Measurements from ENCODE around the gene MEGF10. TPM values are rescaled to one million over a fixed set of nuclear protein-coding genes. Genes with fewer than 3 reads are reported as not detected.

The MEGF10 gene
- total RNA-seq, 2 experiments from 2014 or later = not detected

DNA sequence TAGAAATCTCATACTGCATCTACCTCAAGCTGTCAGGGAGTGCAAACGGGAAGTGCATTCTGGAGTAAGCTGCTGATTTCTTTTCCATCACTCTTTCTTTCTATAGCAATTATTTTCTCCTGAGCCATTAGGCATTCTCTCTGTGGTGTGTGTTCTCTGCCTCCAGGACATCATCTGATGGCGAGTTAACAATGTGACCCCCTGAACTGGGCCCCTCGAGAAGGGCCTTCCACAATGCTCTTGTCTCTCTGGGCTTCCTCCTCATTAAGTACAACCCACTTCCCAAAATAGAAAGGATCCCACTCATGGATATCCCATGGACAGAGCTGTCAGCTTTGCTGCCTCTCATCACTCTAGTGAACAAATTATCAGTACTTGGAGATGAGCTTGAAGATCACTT, 130.2 kb downstream of the MEGF10 start:
- Mint-ChIP-seq H3K9me3 (no peaks in the 10 kb centered on the region), H3K4me1 (peaks cover 5% of the 10 kb centered on the region), H3K36me3 (peaks cover 1% of the 10 kb centered on the region), H3K27me3 (peaks cover 2% of the 10 kb centered on the region), H3K27ac (no peak overlapping the region), H3K4me3 (no peak overlapping the region)
- POLR2A ChIA-PET = no interaction called here
- no peak for ATAC-seq (ENCODE audit: low read depth)
- DNase-seq = no peak

DNA sequence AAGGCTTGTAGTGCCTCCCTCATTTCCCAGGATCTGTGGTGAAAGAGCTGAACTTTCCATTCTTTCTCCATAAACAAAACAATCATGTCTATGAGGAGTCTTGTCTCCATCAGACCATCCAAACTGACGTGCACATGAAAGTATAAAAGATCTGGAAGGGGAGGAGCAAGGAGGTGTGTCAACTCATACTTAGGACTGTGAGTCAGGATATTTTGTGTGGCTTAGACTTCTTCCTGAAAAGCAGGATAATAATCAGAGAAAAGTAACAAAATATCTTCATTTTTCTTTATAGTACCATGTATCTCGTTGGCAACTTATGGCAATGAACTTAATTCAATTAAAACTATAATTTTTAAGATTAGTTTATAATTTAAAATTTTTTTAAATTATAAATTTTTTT, 130.9 kb downstream of the MEGF10 start:
- no peak overlapping the region for H3K27ac Mint-ChIP-seq
- H3K27me3 Mint-ChIP-seq = peaks cover 2% of the 10 kb centered on the region
- peaks cover 5% of the 10 kb centered on the region for H3K4me1 Mint-ChIP-seq
- peaks cover 1% of the 10 kb centered on the region for H3K36me3 Mint-ChIP-seq
- ATAC-seq (ENCODE audit: low read depth) (no peak), DNase-seq (no peak)
- no peak overlapping the region for H3K4me3 Mint-ChIP-seq
- POLR2A ChIA-PET = no interaction called here
- H3K9me3 Mint-ChIP-seq = no peaks in the 10 kb centered on the region

DNA sequence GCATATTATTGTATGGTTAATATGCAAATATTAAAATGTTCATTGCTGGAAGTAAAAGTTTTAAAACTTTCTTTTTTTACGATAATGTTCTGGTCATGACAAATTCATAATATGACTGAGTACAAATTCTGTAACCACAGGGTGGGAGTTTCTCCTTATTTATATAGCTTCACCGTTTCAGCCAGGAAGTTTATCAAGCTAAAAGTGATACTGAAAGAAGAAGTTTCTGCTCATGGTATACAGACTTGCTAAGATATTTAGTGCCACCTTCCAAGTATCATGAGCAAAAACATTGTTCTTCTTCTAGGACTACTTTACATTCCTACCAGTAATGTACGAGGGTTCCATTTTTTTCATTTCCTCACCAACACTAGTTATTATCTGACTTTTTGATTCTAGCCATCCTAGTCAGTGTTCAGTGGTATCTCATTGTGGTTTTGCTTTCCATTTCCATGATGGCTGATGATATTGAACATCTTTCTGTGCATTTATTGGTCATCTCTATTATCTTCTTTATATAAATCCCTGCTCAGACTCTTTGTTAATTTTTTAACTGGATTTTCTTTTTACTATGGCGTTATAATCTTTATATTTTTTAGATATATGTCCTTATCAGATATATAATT, 132.7 kb downstream of the MEGF10 start:
- DNase-seq = no peak
- Mint-ChIP-seq H3K27ac (no peak overlapping the region), H3K36me3 (peaks cover 1% of the 10 kb centered on the region), H3K27me3 (peaks cover 5% of the 10 kb centered on the region), H3K4me3 (no peak overlapping the region), H3K9me3 (no peaks in the 10 kb centered on the region), H3K4me1 (peaks cover 5% of the 10 kb centered on the region)
- POLR2A ChIA-PET = no interaction called here
- ATAC-seq (ENCODE audit: low read depth) = no peak

DNA sequence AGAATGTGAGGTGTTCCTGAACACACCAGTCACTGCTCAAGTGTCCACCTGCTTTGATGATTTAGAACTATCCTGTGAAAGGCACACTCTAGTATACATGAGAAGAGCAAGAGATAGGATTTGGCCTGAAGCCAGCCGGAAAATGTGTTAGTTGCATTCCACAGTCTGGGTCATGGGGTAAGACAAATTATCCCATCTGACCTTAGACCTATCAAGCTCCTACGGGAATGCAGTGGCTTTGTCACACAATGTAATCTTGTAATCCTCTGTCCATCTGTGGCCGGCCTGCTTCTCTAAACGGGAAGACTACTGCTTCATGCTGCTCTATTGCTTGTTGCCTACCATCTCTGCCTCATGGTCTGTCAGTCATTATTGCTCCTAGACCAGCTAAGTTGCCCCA, 134.4 kb downstream of the MEGF10 start:
- Mint-ChIP-seq H3K27ac (no peak overlapping the region), H3K27me3 (peaks cover 9% of the 10 kb centered on the region), H3K36me3 (peaks cover 1% of the 10 kb centered on the region), H3K4me3 (no peak overlapping the region), H3K4me1 (peaks cover 5% of the 10 kb centered on the region), H3K9me3 (no peaks in the 10 kb centered on the region)
- ATAC-seq (ENCODE audit: low read depth) (no peak), DNase-seq (no peak)
- POLR2A ChIA-PET = no interaction called here

DNA sequence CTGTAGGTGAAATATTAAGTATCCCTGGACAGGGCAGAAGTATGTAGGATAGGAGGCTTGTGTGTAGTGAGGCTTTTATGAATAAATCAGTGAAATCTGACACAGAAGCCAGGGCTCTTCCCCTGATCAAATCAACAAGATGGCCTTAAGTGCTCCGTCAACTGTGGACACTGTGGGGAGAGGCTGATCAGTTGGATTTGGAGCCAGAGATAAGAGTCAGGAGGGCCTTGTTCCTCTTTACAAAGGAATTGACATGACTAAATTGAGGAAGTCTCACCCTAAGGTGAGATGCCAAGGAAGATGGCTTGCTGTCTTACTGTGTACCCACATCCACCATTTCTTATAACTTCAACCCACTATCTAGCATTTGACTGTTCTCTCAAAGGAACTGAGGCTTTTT, 135.3 kb downstream of the MEGF10 start:
- peaks cover 5% of the 10 kb centered on the region for H3K4me1 Mint-ChIP-seq
- POLR2A ChIA-PET = no interaction called here
- no peak for ATAC-seq (ENCODE audit: low read depth)
- no peaks in the 10 kb centered on the region for H3K9me3 Mint-ChIP-seq
- H3K27me3 Mint-ChIP-seq = peaks cover 10% of the 10 kb centered on the region
- no peak overlapping the region for H3K27ac Mint-ChIP-seq
- peaks cover 1% of the 10 kb centered on the region for H3K36me3 Mint-ChIP-seq
- no peak for DNase-seq
- no peak overlapping the region for H3K4me3 Mint-ChIP-seq

DNA sequence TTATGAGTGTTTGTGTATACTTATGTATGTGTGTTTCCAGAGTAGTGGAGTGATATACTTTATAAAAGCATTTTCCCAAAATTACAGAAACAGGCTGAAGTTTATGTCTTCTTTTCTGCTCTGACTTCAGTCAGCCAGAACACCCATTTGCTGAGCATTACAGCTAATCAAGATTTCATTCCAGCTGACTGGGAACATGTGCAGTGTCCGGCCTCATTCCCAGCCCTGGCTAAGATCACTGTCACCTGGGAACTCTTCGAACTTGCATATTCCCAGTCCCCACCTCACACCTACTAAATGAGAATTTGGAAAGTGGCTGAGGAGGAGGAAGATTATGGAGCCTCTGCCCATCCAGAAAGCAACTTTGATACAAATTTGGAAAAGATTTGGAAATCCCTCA, 136.1 kb downstream of the MEGF10 start:
- H3K4me3 Mint-ChIP-seq = no peak overlapping the region
- no peak for ATAC-seq (ENCODE audit: low read depth)
- peaks cover 5% of the 10 kb centered on the region for H3K4me1 Mint-ChIP-seq
- no peak for DNase-seq
- H3K9me3 Mint-ChIP-seq = no peaks in the 10 kb centered on the region
- POLR2A ChIA-PET = no interaction called here
- peaks cover 10% of the 10 kb centered on the region for H3K27me3 Mint-ChIP-seq
- H3K27ac Mint-ChIP-seq = no peak overlapping the region
- peaks cover 1% of the 10 kb centered on the region for H3K36me3 Mint-ChIP-seq

- no peaks in the 10 kb centered on the region for H3K9me3 Mint-ChIP-seq
- peaks cover 1% of the 10 kb centered on the region for H3K36me3 Mint-ChIP-seq
- peaks cover 10% of the 10 kb centered on the region for H3K27me3 Mint-ChIP-seq
- POLR2A ChIA-PET = no interaction called here
- no peak for ATAC-seq (ENCODE audit: low read depth)
- no peak overlapping the region for H3K27ac Mint-ChIP-seq
- peaks cover 2% of the 10 kb centered on the region for H3K4me1 Mint-ChIP-seq
- H3K4me3 Mint-ChIP-seq = no peak overlapping the region
- no peak for DNase-seq
Observed at GRCh38 chr5:127428276-127428675, 137.7 kb downstream of the MEGF10 start.

DNA sequence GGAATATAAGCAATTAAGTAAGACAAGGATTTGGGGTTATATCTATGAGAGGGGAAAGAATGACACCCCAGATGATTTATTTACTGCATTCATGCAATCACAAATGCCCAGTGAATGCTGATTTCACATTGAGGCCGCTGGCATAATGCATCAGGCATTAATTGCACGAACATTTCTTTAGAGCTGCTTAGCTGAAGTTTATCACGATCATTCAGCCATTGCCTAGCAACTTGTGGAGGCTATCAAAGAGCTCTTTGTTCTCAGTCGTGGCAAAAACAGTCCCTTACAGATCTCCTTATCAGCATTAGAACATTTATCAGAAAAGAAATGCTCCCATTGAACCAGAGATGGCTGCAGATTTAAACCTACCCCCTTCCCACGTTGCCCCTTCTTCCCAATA, 138.2 kb downstream of the MEGF10 start:
- POLR2A ChIA-PET = no interaction called here
- ATAC-seq (ENCODE audit: low read depth) = no peak

DNA sequence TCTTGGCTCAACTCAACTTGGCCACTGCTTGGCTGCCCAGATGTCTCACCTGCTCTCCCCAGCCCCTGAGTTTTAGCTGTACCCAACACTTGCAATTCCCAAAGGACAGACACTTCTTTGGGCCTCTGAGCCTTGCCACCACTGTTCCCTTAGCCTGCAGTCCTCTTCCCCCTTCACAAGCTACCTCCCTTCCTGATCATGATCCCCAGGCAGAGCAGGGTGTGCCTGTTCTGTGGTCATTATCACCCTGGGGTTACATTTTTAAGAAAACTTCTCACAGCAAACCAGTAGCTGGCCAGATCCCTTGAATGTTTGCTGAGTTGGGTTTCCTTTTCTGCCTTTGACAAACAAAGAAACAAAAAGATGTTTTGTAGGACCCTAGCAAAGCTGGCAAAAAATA, 139.3 kb downstream of the MEGF10 start:
- POLR2A ChIA-PET = no interaction called here
- Mint-ChIP-seq H3K27me3 (peaks cover 10% of the 10 kb centered on the region), H3K27ac (no peak overlapping the region), H3K9me3 (no peaks in the 10 kb centered on the region), H3K36me3 (peaks cover 1% of the 10 kb centered on the region), H3K4me3 (no peak overlapping the region), H3K4me1 (no peaks in the 10 kb centered on the region)
- no peak for ATAC-seq (ENCODE audit: low read depth)
- no peak for DNase-seq

More for the DNA sequence above, 138.2 kb downstream of the MEGF10 start:
- H3K4me3 Mint-ChIP-seq = no peak overlapping the region
- H3K27ac Mint-ChIP-seq = no peak overlapping the region
- H3K4me1 Mint-ChIP-seq = no peaks in the 10 kb centered on the region
- peaks cover 10% of the 10 kb centered on the region for H3K27me3 Mint-ChIP-seq
- H3K9me3 Mint-ChIP-seq = no peaks in the 10 kb centered on the region
- no peak for DNase-seq
- peaks cover 1% of the 10 kb centered on the region for H3K36me3 Mint-ChIP-seq

- H3K27me3 Mint-ChIP-seq = peaks cover 7% of the 10 kb centered on the region
- H3K27ac Mint-ChIP-seq = no peak overlapping the region
- no peak overlapping the region for H3K4me3 Mint-ChIP-seq
- DNase-seq (no peak), ATAC-seq (ENCODE audit: low read depth) (no peak)
- no peaks in the 10 kb centered on the region for H3K36me3 Mint-ChIP-seq
- H3K9me3 Mint-ChIP-seq = no peaks in the 10 kb centered on the region
- H3K4me1 Mint-ChIP-seq = no peaks in the 10 kb centered on the region
- POLR2A ChIA-PET = no interaction called here
Observed at GRCh38 chr5:127430627-127431026, 140.0 kb downstream of the MEGF10 start.

- DNase-seq (no peak), ATAC-seq (ENCODE audit: low read depth) (no peak)
- Mint-ChIP-seq H3K36me3 (no peaks in the 10 kb centered on the region), H3K4me3 (no peak overlapping the region), H3K9me3 (no peaks in the 10 kb centered on the region), H3K27me3 (peaks cover 11% of the 10 kb centered on the region), H3K27ac (no peak overlapping the region), H3K4me1 (no peaks in the 10 kb centered on the region)
- POLR2A ChIA-PET = no interaction called here
Observed at GRCh38 chr5:127431977-127432585, 141.5 kb downstream of the MEGF10 start.

DNA sequence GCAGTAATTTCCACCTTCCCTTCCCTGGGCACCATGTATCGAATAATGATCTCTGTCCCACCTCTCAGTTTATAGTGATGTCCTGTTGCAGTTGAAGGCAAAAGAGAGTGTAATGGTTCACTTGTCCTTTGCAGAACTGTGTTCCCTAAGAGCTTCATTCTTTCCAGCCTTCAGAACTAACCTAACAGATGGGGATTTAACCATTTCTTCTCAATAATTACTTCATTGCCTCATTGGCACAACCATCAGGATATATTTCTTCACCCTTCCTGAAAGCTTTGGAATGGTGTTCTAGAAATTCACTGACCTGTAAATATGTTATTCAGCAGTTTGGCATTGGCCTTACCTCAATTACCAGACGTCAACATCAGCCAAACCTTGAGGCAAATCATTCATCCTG, 142.9 kb downstream of the MEGF10 start:
- ATAC-seq (ENCODE audit: low read depth) = no peak
- no peak overlapping the region for H3K4me3 Mint-ChIP-seq
- DNase-seq = no peak
- POLR2A ChIA-PET = no interaction called here
- H3K27ac Mint-ChIP-seq = no peak overlapping the region
- no peaks in the 10 kb centered on the region for H3K4me1 Mint-ChIP-seq
- H3K9me3 Mint-ChIP-seq = no peaks in the 10 kb centered on the region
- H3K27me3 Mint-ChIP-seq = peaks cover 14% of the 10 kb centered on the region
- H3K36me3 Mint-ChIP-seq = no peaks in the 10 kb centered on the region

DNA sequence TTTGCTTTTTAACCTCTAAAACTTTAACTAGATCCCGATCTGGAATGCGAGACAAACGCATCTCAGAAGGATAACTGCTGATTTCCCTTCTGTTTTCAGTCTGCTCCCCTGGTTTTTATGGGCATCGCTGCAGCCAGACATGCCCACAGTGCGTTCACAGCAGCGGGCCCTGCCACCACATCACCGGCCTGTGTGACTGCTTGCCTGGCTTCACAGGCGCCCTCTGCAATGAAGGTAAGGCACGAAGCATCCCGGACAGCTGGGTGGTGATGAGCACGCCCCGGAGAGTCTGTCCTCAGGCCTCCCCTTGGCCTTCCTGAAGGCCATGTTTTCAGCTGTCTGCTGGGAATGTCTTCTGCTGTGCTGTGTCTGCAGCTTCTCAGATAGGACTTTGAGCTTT, 144.0 kb downstream of the MEGF10 start:
- POLR2A ChIA-PET = no interaction called here
- no peak for ATAC-seq (ENCODE audit: low read depth)

GRCh38 chr5:127435821-127436220, 145.2 kb downstream of the MEGF10 start:
- Mint-ChIP-seq H3K27ac (no peak overlapping the region), H3K4me1 (no peaks in the 10 kb centered on the region), H3K27me3 (peaks cover 10% of the 10 kb centered on the region), H3K9me3 (no peaks in the 10 kb centered on the region), H3K4me3 (no peak overlapping the region), H3K36me3 (no peaks in the 10 kb centered on the region)
- DNase-seq (no peak), ATAC-seq (ENCODE audit: low read depth) (no peak)
- POLR2A ChIA-PET = no interaction called here

More for the DNA sequence above, 144.0 kb downstream of the MEGF10 start:
- H3K36me3 Mint-ChIP-seq = no peaks in the 10 kb centered on the region
- H3K4me1 Mint-ChIP-seq = no peaks in the 10 kb centered on the region
- H3K4me3 Mint-ChIP-seq = no peak overlapping the region
- no peaks in the 10 kb centered on the region for H3K9me3 Mint-ChIP-seq
- DNase-seq = no peak
- H3K27ac Mint-ChIP-seq = no peak overlapping the region
- peaks cover 14% of the 10 kb centered on the region for H3K27me3 Mint-ChIP-seq
